BJ (cell line): Measurements from ENCODE around the gene GPRIN1. TPM values are rescaled to one million over a fixed set of nuclear protein-coding genes. Genes with fewer than 3 reads are reported as not detected.

ENCODE experiments used
- CTCF ChIA-PET: fragments of 350-600 bp; formaldehyde crosslinking; extraction: SDS; loops from one replicate; lab custom pipeline; 2021; ENCODE audit warnings: antibody characterized with exemption, inconsistent platforms; lab: Yijun Ruan, JAX
- POLR2A ChIA-PET: fragments of 300-600 bp; sonication (Branson Sonifier 250); formaldehyde crosslinking; extraction: SDS; loops from one replicate; lab custom pipeline; 2021; ENCODE audit warnings: antibody characterized with exemption; lab: Charles Lee
- DNase-seq: peaks from one replicate; pipeline ENCODE4 v3.0.0-alpha.2; 2011; ENCODE audit warnings: low read depth
- H3K27me3 ChIP-seq: 2 replicates; pipeline ENCODE4 v1.6.0; 2011; ENCODE audit warnings: low read length; ENCODE audit not compliant: control insufficient read depth, insufficient read depth
- H3K36me3 ChIP-seq: 2 replicates; pipeline ENCODE4 v1.5.1; 2011; ENCODE audit warnings: low read length; ENCODE audit not compliant: control insufficient read depth, insufficient read depth
- H3K4me3 ChIP-seq: 2 replicates; pipeline ENCODE4 v1.5.1; 2011; ENCODE audit warnings: low read depth, mild to moderate bottlenecking, control low read depth, low read length
- polyA plus RNA-seq: library from polyadenylated mRNA; depleted of rRNA; stranded (reverse); fragments of >200 nt; gene quantifications from 2 replicates; pipeline ENCODE4 v1.2.3, GENCODE V29; 2011
- TF ChIP-seq, protein P1 (sequence below): IDR thresholded peaks from 2 replicates; pipeline ENCODE4 v1.5.1; 2011; ENCODE audit warnings: low read depth, mild to moderate bottlenecking, control low read depth, inconsistent platforms, low read length, moderate library complexity; ENCODE audit not compliant: insufficient read depth

GPRIN1 gene
- polyA plus RNA-seq, 1 experiment: 2.4 TPM

DNA sequence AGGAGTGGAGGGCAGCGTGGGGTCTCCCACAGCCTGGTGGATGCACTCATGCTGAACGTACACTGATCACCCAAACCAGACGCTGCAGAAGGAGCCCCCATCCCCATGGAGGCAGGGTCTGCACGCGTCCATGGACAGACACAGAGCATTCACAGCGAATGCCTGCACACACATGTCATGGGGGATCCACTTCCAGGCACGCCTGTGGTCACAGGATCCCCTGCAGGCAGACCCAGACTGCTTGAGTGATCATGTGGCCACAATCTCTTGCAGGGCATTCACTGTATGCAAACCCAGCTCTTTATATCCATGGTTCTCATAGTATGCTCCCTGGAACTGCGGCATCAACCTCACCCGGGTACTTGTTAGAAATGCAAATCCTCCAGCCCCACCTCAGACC lies 15.0 kb upstream of the GPRIN1 start:
- ChIA-PET CTCF (interaction anchor here (1.0 kb wide), 1 partner anchor 46 kb away, joined by 3 read pairs; no protein-coding TSS in a partner anchor), POLR2A (no interaction called here)
- H3K27me3 ChIP-seq: peaks cover 39% of the 10 kb centered on the region
- H3K4me3 ChIP-seq: no peak overlapping the region
- DNase-seq: no peak
- H3K36me3 ChIP-seq: no peaks in the 10 kb centered on the region
- TF ChIP-seq, protein P1, sequence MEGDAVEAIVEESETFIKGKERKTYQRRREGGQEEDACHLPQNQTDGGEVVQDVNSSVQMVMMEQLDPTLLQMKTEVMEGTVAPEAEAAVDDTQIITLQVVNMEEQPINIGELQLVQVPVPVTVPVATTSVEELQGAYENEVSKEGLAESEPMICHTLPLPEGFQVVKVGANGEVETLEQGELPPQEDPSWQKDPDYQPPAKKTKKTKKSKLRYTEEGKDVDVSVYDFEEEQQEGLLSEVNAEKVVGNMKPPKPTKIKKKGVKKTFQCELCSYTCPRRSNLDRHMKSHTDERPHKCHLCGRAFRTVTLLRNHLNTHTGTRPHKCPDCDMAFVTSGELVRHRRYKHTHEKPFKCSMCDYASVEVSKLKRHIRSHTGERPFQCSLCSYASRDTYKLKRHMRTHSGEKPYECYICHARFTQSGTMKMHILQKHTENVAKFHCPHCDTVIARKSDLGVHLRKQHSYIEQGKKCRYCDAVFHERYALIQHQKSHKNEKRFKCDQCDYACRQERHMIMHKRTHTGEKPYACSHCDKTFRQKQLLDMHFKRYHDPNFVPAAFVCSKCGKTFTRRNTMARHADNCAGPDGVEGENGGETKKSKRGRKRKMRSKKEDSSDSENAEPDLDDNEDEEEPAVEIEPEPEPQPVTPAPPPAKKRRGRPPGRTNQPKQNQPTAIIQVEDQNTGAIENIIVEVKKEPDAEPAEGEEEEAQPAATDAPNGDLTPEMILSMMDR: no peak

DNA sequence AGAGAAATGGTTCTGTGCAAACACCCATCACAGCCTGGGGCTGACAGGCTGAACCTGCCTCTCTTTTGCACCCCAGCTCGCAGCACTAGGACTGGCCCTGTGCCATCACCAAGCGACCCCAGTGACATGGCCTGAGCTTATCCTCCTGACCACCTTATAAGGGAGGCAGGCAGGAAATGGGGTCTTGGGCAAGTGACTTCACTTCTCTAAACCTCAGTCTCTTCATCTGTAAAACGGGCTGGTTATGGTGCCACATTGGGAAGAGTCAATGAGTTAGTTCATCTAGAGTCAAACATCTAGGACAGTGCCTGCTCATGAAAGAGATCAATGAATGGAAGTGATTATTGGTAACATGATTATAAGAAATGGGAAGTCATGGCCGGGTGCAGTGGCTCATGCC lies 14.2 kb upstream of the GPRIN1 start:
- TF ChIP-seq, protein P1: no peak
- DNase-seq: no peak
- ChIA-PET CTCF (no interaction called here), POLR2A (no interaction called here)
- Histone ChIP-seq H3K27me3 (peaks cover 39% of the 10 kb centered on the region), H3K4me3 (no peak overlapping the region), H3K36me3 (no peaks in the 10 kb centered on the region)

DNA sequence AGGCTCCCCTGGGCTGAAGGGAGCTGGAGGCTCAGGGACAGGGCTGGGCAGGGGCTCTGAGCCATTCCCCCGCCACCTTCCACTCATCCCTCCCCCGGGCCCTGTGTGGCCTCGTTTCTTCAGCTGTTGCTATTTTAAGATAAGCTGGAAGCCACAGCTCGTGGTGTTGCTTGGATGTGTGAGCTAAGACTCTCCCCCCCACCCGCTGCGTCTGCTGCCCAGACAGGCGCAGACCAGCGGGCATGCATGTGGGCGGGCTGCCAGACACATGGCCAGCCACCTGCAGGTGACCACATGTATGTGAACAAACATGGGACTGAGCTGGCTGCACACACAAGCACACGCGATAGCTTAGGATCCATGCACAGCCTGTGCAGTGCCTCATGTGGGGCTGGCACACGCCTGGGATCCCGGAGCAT lies 11.7 kb upstream of the GPRIN1 start:
- Histone ChIP-seq H3K4me3 (no peak overlapping the region), H3K27me3 (peaks cover 38% of the 10 kb centered on the region), H3K36me3 (no peaks in the 10 kb centered on the region)
- DNase-seq: no peak
- ChIA-PET POLR2A (no interaction called here), CTCF (interaction anchor here (0.6 to 2.2 kb wide), 7 partner anchors 9 to 240 kb away, joined by 3 to 13 read pairs (median 4); partner anchors contain the start of genes EIF4E1B and SNCB)
- TF ChIP-seq, protein P1: no peak

DNA sequence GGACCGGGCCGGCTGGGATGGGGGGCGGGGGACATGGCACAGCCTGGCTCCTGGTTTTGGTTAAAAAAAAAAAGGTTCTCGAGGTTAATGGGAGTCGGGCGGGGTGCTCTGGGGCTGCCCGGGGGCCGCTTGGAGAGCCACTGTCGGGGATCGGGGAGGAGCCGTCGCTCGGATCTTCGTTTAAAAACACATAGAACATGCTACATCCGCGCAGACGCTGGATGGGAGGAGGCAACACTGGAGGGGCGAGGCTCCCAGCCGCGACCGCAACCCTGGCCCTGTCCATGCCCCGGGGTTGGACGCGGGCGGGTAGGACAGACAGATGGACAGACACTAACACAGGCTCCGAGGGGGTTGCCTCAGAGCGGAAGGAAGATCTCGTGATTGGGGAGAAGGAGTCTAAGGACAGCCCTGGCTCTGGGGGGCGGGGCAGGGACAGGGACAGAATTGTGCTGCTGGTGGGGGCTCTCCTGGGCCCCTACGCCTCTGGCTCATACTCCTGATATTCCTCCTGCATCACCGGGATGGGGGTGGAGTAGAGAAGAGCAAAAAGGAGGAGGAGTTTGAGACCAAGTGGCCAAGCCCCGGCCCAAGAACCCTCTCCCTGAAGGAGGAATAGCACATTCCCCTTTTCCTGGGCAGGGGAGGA lies 10.5 kb upstream of the GPRIN1 start:
- Histone ChIP-seq H3K27me3 (peaks cover 30% of the 10 kb centered on the region), H3K4me3 (peak overlapping the region; percentile 14), H3K36me3 (no peaks in the 10 kb centered on the region)
- CTCF ChIA-PET: interaction anchor here (0.8 to 2.2 kb wide), 2 partner anchors 9 to 48 kb away, joined by 3 to 13 read pairs; no protein-coding TSS in a partner anchor
- TF ChIP-seq, protein P1: no peak
- DNase-seq: no peak
- POLR2A ChIA-PET: no interaction called here

DNA sequence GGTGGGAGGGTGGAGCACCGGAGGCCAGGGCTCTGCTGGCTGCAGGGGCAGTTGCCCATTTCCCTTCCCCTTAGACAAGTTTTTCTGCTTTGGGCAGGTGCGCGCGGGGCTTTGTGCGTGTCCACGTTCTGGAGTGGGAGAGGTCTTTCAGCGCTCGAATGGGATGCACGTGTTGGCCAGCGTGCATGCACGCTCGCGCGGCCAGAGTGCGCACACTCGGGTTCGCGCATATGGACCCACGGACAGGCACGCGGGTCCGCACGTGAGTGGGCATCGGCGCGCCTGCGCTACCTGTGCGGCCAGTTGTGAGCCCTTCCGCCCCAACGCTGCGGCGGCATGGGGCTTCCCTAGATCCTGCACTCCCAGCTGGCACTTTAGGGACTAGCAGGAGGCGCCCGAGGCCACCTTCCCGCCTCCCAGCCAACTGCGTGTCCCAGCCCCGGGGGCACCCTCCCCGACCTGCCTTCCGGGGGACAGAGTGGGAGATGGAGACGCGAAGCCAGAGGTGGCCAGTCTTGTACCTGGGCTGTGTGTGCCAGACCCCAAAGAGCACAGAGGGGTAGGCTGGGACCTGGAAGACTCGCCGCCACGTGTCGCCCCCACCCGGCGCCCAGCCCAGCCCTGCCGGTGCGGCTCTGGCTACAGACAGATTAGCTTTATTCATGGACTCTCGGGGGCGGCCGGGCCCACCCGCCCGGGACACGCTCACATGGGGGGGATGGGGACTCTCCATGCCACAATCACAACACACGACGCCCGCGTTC lies 9.8 kb upstream of the GPRIN1 start:
- TF ChIP-seq, protein P1: no peak
- Histone ChIP-seq H3K27me3 (peaks cover 27% of the 10 kb centered on the region), H3K36me3 (no peaks in the 10 kb centered on the region), H3K4me3 (no peak overlapping the region)
- CTCF ChIA-PET: interaction anchor here (0.8 to 1.2 kb wide), 2 partner anchors 9 to 46 kb away, joined by 3 read pairs; no protein-coding TSS in a partner anchor
- POLR2A ChIA-PET: no interaction called here
- no peak for DNase-seq
